Muscle of arm (tissue), 12 donors: ENCODE measurements around the gene SPHK2. TPM values are rescaled to one million over a fixed set of nuclear protein-coding genes. Genes with fewer than 3 reads are reported as not detected.

ENCODE experiments used
- DNase-seq: peaks from one replicate; pipeline ENCODE4 v3.0.0-alpha.2; 2013
- polyA plus RNA-seq, 12 donors: library from polyadenylated mRNA; unstranded; fragments of 120-200 nt; gene quantifications; one replicate each; pipeline ENCODE4 v1.2.1, GENCODE V29; 2013; ENCODE audit not compliant: insufficient read length in 12 of 12

SPHK2 gene
- polyA plus RNA-seq, 12 donors, result 5.5 to 27.2 (median 7.2) TPM; not detected in 1

- DNase-seq, result no peak
Measured at GRCh38 chr19:48603001-48603400, 16.3 kb upstream of the SPHK2 start.

- no peak for DNase-seq
Measured at GRCh38 chr19:48603449-48603848, 15.9 kb upstream of the SPHK2 start.

- no peak for DNase-seq
Measured at GRCh38 chr19:48603850-48604249, 15.5 kb upstream of the SPHK2 start.

GRCh38 chr19:48606463-48607358 lies 12.6 kb upstream of the SPHK2 start, which contains the start of gene SPACA4:
SPACA4 (plus strand) TSS chr19:48606742; CDS start chr19:48606979, 237 bp downstream.
- DNase-seq, result no peak

- DNase-seq, result no peak
Measured at GRCh38 chr19:48607359-48607755, 11.9 kb upstream of the SPHK2 start.

GRCh38 chr19:48608798-48609263 lies 10.5 kb upstream of the SPHK2 start:
- DNase-seq, result no peak

- DNase-seq, result no peak
Measured at GRCh38 chr19:48609571-48610108, 9.7 kb upstream of the SPHK2 start.

- no peak for DNase-seq
Measured at GRCh38 chr19:48611872-48612271, 7.4 kb upstream of the SPHK2 start.

- DNase-seq, result no peak
Measured at GRCh38 chr19:48613024-48613851, 6.1 kb upstream of the SPHK2 start.

- DNase-seq, result no peak
Measured at GRCh38 chr19:48613852-48614435, 5.4 kb upstream of the SPHK2 start.

- no peak for DNase-seq
Measured at GRCh38 chr19:48614436-48615230, 4.7 kb upstream of the SPHK2 start, which contains the start of gene FAM83E. FAM83E (minus strand) TSS chr19:48615076; CDS start chr19:48613372, 1,704 bp downstream.

GRCh38 chr19:48615231-48616040 lies 3.9 kb upstream of the SPHK2 start:
- no peak for DNase-seq

- no peak for DNase-seq
Measured at GRCh38 chr19:48616041-48616436, 3.3 kb upstream of the SPHK2 start.

- DNase-seq, result no peak
Measured at GRCh38 chr19:48616491-48617056, 2.7 kb upstream of the SPHK2 start.

GRCh38 chr19:48617146-48617937 lies 2.0 kb upstream of the SPHK2 start:
- DNase-seq, result no peak

GRCh38 chr19:48618278-48618915 lies 909 bp upstream of the SPHK2 start:
- DNase-seq, result no peak

- DNase-seq, result no peak
Measured at GRCh38 chr19:48619692-48620585, 633 bp downstream of the SPHK2 start.
